Stimulated activated naive CD8-positive, alpha-beta T cell treated with anti-CD3 and anti-CD28 coated beads, Interleukin-15, Interleukin-2, amounts not matched to agents 100 ng/mL and 50 ng/mL, for 24 hours (primary cell): ENCODE measurements around the gene EXOSC6.
"Not testable (repeated sequence)": the region's sequence is repeated elsewhere in the genome, so short reads cannot be mapped to it uniquely, and the experiment has no call there.

Source experiments
- H3K27ac Mint-ChIP-seq: one replicate; pipeline ENCODE4 v1.8.0; 2021; ENCODE audit warnings: mild to moderate bottlenecking, mixed read lengths
- H3K27me3 Mint-ChIP-seq: one replicate; pipeline ENCODE4 v1.8.0; 2021; ENCODE audit warnings: mixed read lengths
- H3K36me3 Mint-ChIP-seq: one replicate; pipeline ENCODE4 v1.8.0; 2021; ENCODE audit warnings: low read depth, mixed read lengths
- H3K4me1 Mint-ChIP-seq: one replicate; pipeline ENCODE4 v1.8.0; 2021; ENCODE audit warnings: low read depth, mixed read lengths
- H3K4me3 Mint-ChIP-seq: one replicate; pipeline ENCODE4 v1.8.0; 2021; ENCODE audit warnings: mild to moderate bottlenecking, mixed read lengths
- H3K9me3 Mint-ChIP-seq: one replicate; pipeline ENCODE4 v1.8.0; 2021; ENCODE audit warnings: mixed read lengths

The EXOSC6 gene

DNA sequence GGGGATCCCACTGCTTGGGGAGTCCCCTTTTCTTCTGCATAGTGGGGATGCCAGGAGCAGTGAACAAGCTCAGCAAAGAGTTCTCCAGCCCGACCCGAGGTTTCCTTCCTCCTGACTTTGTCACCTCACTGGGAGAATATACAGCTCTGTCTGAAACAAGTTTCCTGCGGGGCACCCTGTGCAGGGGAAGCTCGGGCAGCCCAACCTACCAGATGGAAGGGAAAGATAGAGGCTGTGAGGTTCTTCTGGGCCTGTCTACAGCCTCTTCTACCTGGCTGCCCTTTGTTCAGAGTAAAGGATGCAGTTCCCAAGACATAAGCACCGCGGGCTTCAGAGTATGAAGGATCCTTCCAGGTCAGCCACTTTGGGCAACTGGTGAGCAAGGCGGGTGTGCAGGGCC is 54.1 kb downstream of the EXOSC6 start:
- not testable (repeated sequence) for H3K36me3 Mint-ChIP-seq, H3K27ac Mint-ChIP-seq, H3K4me3 Mint-ChIP-seq, H3K9me3 Mint-ChIP-seq, H3K27me3 Mint-ChIP-seq, H3K4me1 Mint-ChIP-seq
